ENCODE data around the gene CIRBP. TPM values are rescaled to one million over a fixed set of nuclear protein-coding genes. Genes with fewer than 3 reads are reported as not detected.

Gene CIRBP
- total RNA-seq, 4 donors from 2014 or later, result 389 to 640 (median 576) TPM

DNA sequence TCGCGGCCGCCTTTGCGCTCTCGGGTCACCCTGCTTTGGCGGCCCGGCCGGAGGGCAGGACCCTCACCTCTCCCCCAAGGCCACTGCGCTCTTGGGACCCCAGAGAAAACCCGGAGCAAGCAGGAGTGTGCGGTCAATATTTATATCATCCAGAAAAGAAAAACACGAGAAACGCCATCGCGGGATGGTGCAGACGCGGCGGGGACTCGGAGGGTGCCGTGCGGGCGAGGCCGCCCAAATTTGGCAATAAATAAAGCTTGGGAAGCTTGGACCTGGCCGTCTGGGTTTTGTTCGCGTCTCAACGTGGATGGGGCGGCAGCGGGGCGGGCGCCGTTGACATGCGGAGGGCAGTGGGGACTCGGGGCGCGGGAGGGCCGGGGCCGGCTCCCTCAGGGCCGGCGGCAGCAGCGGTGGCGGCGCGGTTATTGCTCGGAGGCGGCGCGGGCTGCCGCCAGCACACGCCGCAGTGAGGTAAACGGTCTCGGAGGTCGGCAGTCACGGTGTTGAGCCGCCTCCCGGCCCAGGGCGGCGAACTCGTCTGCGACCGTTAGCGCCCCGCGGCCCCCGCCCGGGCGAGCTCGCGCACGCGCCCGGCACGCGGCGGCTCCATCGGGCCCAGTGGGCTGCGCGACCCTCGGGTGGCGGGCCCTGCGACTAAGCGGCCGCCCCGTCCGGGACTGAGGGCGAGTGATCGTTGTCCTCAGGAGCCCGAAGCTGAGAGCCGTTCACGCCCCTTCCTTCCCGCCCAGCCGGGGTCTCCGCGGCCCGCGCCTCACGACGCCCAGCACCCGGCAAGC is 40.8 kb upstream of the CIRBP start:
- no peak for TF ChIP-seq EP300 (IDR thresholded peaks at IDR 0.05)
- H3K27me3 ChIP-seq, result no peaks in the 10 kb centered on the region
- no peak for DNase-seq (ENCODE audit: low spot score in 2 of 2)
- no peaks in the 10 kb centered on the region for H3K9me3 ChIP-seq
- peaks cover 0 to 58% (median 6%) of the 10 kb centered on the region in 3 donors for H3K36me3 ChIP-seq
- no peak overlapping the region for H3K27ac ChIP-seq
- H3K4me1 ChIP-seq, result peaks cover 0 to 28% (median 8%) of the 10 kb centered on the region in 4 donors
- WGBS, 2 donors, result 95 to 96% methylated on average over 100 of the region's 100 CpGs
- H3K4me3 ChIP-seq, result no peak overlapping the region

DNA sequence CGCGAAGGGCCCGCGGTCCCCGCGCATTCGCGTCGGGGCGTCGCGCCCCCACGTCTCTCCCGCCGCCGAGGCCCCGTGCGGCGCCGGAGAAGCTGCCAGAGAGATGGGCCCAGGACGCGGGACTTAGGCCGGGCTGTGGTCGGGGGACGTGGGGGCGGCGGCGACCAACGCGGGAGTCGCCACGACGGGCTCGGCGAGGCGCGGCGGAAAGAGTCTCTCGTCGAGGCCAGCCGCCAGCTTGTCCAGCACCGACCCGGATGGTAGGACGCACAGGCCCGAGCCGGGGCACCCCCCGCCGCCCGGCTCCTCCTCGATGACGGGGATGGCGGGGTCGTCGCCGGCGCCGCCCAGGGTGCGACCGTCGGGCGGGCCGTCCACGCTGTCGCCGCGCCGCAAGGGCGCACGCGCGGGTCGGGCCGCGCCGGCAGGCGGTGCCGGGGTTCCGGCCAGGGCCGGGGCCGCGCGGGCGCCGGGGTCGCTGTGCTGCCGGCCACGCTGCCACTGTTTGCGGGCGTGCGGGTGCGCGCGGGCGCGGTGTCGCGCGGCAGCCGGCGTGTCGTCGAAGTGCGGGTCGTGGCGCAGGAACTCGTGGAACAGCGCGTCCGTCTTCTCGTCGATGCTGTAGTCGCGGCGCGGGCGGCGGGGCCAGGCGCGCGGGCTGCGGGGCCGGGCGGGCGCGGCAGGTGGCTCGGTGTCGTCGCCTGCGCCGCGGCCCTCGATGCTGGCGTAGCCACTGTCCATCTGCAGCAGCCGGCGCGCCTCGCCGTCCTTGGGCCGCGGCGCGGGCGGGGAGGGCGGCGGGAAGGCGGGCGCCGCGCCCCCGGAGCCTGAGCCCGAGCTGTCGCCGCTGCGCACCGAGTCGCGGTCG is 39.8 kb upstream of the CIRBP start:
- TF ChIP-seq POLR2A (IDR thresholded peaks at IDR 0.05) (no peak), EP300 (IDR thresholded peaks at IDR 0.05) (no peak)
- TF ChIP-seq, protein P1, sequence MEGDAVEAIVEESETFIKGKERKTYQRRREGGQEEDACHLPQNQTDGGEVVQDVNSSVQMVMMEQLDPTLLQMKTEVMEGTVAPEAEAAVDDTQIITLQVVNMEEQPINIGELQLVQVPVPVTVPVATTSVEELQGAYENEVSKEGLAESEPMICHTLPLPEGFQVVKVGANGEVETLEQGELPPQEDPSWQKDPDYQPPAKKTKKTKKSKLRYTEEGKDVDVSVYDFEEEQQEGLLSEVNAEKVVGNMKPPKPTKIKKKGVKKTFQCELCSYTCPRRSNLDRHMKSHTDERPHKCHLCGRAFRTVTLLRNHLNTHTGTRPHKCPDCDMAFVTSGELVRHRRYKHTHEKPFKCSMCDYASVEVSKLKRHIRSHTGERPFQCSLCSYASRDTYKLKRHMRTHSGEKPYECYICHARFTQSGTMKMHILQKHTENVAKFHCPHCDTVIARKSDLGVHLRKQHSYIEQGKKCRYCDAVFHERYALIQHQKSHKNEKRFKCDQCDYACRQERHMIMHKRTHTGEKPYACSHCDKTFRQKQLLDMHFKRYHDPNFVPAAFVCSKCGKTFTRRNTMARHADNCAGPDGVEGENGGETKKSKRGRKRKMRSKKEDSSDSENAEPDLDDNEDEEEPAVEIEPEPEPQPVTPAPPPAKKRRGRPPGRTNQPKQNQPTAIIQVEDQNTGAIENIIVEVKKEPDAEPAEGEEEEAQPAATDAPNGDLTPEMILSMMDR (IDR thresholded peaks at IDR 0.05), result no peak
- no peak for DNase-seq (ENCODE audit: low spot score in 2 of 2)
- WGBS, 2 donors, result 96% methylated on average over 149 to 158 of the region's 158 CpGs
- H3K9me3 ChIP-seq, result no peaks in the 10 kb centered on the region
- H3K27me3 ChIP-seq, result no peaks in the 10 kb centered on the region
- H3K4me1 ChIP-seq, result peaks cover 0 to 28% (median 7%) of the 10 kb centered on the region in 4 donors
- H3K36me3 ChIP-seq, result peaks cover 0 to 56% (median 6%) of the 10 kb centered on the region in 3 donors
- no peak overlapping the region for H3K27ac ChIP-seq
- H3K4me3 ChIP-seq, result no peak overlapping the region

DNA sequence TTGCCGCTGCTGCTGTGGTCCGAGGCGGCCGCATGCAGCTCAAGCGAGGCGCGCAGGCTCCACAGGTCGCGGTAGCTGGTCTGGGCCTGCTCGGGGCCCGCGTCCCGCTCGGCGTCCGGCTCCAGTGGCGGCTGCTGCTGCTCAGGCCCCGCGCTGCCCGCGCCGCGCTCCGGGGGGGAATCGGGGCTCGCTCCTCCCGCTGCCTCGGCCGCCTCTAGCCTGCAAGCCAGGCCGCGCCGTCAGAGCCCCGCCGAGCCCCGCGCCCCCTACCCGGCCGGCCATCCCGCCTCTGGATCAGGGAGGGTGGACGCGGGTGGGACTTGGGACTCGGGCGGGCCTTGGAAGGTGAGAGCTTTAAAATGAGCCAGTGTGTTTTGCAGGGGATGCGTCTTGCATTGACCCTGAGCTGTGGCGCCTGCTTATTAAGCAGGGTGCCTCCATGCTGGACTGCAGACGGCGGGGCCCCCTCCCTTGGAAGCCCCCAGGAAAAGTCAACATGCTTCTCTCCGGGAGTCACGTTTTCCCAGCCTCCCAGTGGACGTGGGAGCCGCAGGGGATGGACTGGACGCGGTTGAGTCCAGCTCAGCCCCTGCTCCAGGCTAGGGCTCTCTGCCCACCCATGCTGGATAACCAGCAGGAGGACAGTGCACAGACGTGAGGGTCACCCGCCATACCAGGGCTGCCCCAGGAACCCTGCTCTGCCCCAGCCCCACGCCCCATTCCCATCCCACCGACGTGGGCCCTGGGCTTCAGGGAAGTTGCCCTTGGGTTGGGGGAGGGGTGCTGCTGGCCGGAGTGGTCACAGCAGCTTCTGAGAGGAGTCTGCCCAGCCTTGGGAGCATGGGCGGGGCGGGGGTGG is 39.0 kb upstream of the CIRBP start:
- 90% methylated on average over 13 to 59 of the region's 61 CpGs for WGBS, 2 donors
- H3K27me3 ChIP-seq, result no peaks in the 10 kb centered on the region
- H3K27ac ChIP-seq, result no peak overlapping the region
- H3K9me3 ChIP-seq, result no peaks in the 10 kb centered on the region
- DNase-seq (ENCODE audit: low spot score in 2 of 2), result no peak
- TF ChIP-seq, protein P1 (IDR thresholded peaks at IDR 0.05), result no peak
- TF ChIP-seq POLR2A (IDR thresholded peaks at IDR 0.05), result no peak
- TF ChIP-seq EP300 (IDR thresholded peaks at IDR 0.05), result no peak
- H3K4me1 ChIP-seq, result peaks cover 0 to 25% (median 7%) of the 10 kb centered on the region in 4 donors
- no peak overlapping the region for H3K4me3 ChIP-seq
- H3K36me3 ChIP-seq, result peaks cover 0 to 53% (median 6%) of the 10 kb centered on the region in 3 donors

DNA sequence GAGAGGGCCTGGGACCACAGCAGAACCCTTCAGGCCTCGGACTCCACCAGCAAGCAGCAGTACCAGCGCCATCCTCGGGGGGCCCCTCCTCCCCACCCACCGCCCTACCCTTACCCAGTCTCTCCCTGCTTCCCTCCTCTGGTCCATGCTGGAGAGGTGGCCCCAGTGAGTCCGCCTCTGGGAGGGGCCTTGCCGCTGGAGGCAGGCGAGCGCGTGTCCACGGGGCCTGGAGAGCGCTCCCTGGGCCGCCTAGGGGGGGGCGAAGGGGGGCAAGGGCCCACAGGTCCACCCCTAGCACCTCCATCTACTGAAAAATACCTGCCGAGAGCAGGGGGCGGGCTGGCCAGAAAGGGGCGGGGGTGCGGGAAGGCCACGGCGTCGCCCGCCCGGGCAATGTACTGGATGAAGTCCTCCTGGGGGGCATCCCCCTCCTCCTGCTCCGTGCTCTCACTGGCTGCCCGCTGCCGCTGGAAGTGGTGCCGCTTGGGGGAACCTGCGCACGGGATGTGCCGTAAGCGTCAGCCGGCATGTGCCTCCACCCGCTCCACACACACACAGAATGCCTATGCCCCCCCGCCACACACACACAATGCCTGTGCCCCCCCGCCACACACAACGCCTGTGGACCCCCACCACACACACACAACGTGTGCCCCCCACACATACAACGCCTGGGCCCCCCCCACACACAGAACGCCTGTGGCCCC is 38.2 kb upstream of the CIRBP start:
- no peak for DNase-seq (ENCODE audit: low spot score in 2 of 2)
- TF ChIP-seq, protein P1 (IDR thresholded peaks at IDR 0.05), result no peak
- TF ChIP-seq EP300 (IDR thresholded peaks at IDR 0.05), result no peak
- TF ChIP-seq POLR2A (IDR thresholded peaks at IDR 0.05), result no peak
- H3K4me1 ChIP-seq, result peaks cover 0 to 22% (median 7%) of the 10 kb centered on the region in 4 donors
- H3K9me3 ChIP-seq, result no peaks in the 10 kb centered on the region
- no peak overlapping the region for H3K4me3 ChIP-seq
- peaks cover 0 to 46% (median 6%) of the 10 kb centered on the region in 3 donors for H3K36me3 ChIP-seq
- no peaks in the 10 kb centered on the region for H3K27me3 ChIP-seq
- no peak overlapping the region for H3K27ac ChIP-seq
- 73 to 78% methylated on average over 35 of the region's 38 CpGs for WGBS, 2 donors
